AML-193 (cell line): Measurements from ENCODE around the gene MSS51.
"Not testable (repeated sequence)": the region's sequence is repeated elsewhere in the genome, so short reads cannot be mapped to it uniquely, and the experiment has no call there.

Experiments used
- DNase-seq, 2 experiments: peaks; one replicate each; lab custom pipeline; 2025; lab: John Stamatoyannopoulos, UW

MSS51 gene

GRCh38 chr10:73414230-73414945 lies 19.0 kb downstream of the MSS51 start:
- no peak for DNase-seq

- DNase-seq, result peak; percentile 81 to 84
Observed at GRCh38 chr10:73413528-73414229, 19.7 kb downstream of the MSS51 start, which contains the start of gene ANXA7. ANXA7 (minus strand) TSS chr10:73414058; CDS start chr10:73400856, 13,202 bp downstream.

GRCh38 chr10:73413108-73413527 lies 20.2 kb downstream of the MSS51 start:
- peak; percentile 53 to 56 for DNase-seq

- no peak for DNase-seq
Observed at GRCh38 chr10:73410897-73411296, 22.5 kb downstream of the MSS51 start.

- no peak for DNase-seq
Observed at GRCh38 chr10:73408978-73409521, 24.3 kb downstream of the MSS51 start.

- no peak for DNase-seq
Observed at GRCh38 chr10:73408061-73408460, 25.3 kb downstream of the MSS51 start.

- no peak for DNase-seq
Observed at GRCh38 chr10:73407495-73407894, 25.9 kb downstream of the MSS51 start.

GRCh38 chr10:73406846-73407245 lies 26.5 kb downstream of the MSS51 start:
- DNase-seq, result no peak

- no peak for DNase-seq
Observed at GRCh38 chr10:73405556-73405955, 27.8 kb downstream of the MSS51 start.

GRCh38 chr10:73404690-73405089 lies 28.7 kb downstream of the MSS51 start:
- DNase-seq, result no peak

GRCh38 chr10:73401636-73402035 lies 31.7 kb downstream of the MSS51 start:
- no peak for DNase-seq

GRCh38 chr10:73399063-73399462 lies 34.3 kb downstream of the MSS51 start:
- no peak for DNase-seq

GRCh38 chr10:73398024-73398423 lies 35.3 kb downstream of the MSS51 start:
- no peak for DNase-seq

- not testable (repeated sequence) for DNase-seq
Observed at GRCh38 chr10:73394325-73394724, 39.0 kb downstream of the MSS51 start.

GRCh38 chr10:73388228-73388627 lies 45.1 kb downstream of the MSS51 start:
- DNase-seq, result no peak

GRCh38 chr10:73386583-73386982 lies 46.8 kb downstream of the MSS51 start:
- no peak for DNase-seq

GRCh38 chr10:73379064-73379748 lies 54.2 kb downstream of the MSS51 start:
- no peak for DNase-seq

GRCh38 chr10:73376679-73377078 lies 56.7 kb downstream of the MSS51 start:
- DNase-seq, result no peak
